Astrocyte (in vitro differentiated cells and primary cell): ENCODE results near the gene ZCCHC3.

ENCODE experiments used
- CTCF ChIP-seq: IDR thresholded peaks from 2 replicates; pipeline ENCODE4 v1.5.1; 2011; ENCODE audit warnings: low read depth, mild to moderate bottlenecking, inconsistent platforms, low read length, moderate library complexity; ENCODE audit not compliant: insufficient read depth
- EZH2 ChIP-seq: IDR thresholded peaks from 2 replicates; pipeline ENCODE4 v1.6.1; 2012; ENCODE audit warnings: mild to moderate bottlenecking, low read length, inconsistent platforms; ENCODE audit not compliant: insufficient read depth

- TF ChIP-seq CTCF (no peak), EZH2 (no peak)
Measured at GRCh38 chr20:295804-296203, 1.6 kb upstream of the ZCCHC3 start.
